ENCODE data around the gene ANKMY1. TPM values are rescaled to one million over a fixed set of nuclear protein-coding genes. Genes with fewer than 3 reads are reported as not detected.

ANKMY1 gene
- total and polyA plus RNA-seq, 5 donors from 2014 or later = 3.8 to 37.2 (median 9.6) TPM

DNA sequence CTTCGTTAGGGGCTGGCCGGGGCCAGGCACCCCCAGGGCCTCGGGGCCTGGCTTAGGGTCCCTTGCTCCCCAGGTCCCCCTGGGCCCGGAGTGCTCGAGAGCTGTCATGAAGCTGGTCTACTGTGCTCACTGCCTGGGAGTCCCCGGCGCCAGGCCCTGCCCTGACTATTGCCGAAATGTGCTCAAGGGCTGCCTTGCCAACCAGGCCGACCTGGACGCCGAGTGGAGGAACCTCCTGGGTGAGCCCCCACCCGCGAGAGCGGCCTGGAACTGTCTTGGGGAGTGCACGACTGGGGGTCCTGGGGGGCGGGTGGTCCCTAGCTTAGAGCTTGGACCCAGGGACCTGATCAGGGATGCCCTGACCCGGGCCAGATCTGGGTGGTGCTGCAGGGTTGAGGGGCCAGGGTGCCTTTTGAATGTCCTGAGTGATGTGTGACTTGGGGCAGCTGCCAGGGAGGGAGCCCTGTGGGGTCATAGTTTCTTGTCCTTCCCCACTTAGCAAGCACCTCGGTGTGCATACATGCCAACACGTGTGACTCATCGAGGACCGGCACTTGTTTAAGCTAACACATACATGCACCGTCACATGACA, 94.4 kb downstream of the ANKMY1 start:
- DNase-seq (no peak), ATAC-seq (ENCODE audit: low read depth in 2 of 2) (no peak)

DNA sequence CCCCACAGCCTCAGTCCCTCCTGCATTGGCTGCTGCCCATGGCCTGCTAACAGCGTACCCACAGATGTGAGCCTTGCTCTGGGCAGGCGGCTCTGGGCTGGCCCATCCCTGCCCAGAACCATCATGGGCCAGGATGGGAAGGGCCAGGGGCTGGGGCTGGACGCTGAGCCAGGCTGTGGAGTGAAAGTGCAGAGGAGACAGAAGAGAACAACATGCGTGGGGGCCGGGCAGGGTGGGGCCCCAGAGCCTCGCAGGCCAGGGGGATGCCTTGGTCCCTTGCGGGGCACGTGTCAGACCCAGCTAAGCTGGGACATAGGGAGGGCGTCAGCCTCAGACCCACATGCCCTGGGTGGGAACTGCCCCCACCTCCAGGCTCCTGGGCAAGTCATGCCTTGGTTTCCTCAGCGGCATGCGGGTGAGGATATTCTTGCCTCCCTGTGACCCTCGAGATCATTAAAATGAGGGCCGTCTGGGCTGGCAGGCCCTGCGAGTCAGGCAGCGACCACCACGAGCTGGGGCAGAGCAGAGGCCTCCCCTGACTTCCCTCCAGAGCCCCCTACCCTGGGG, 95.0 kb downstream of the ANKMY1 start:
- Histone ChIP-seq H3K9me3 (ENCODE audit: control insufficient read depth in 2 of 2, low read length in 2 of 2) (no peaks in the 10 kb centered on the region), H3K36me3 (ENCODE audit: control insufficient read depth, insufficient read depth, low read length) (no peaks in the 10 kb centered on the region), H3K27me3 (ENCODE audit: control insufficient read depth, insufficient read depth, low read length) (no peaks in the 10 kb centered on the region), H3K27ac (ENCODE audit: insufficient read depth, low read length, poor library complexity, severe bottlenecking) (no peak overlapping the region), H3K4me3 (ENCODE audit: low read depth, low read length) (no peak overlapping the region), H3K4me1 (ENCODE audit: control insufficient read depth, insufficient read depth, low read length, poor library complexity, severe bottlenecking) (no peaks in the 10 kb centered on the region)
- Mint-ChIP-seq H3K36me3 (no peaks in the 10 kb centered on the region), H3K4me1 (no peaks in the 10 kb centered on the region), H3K4me3 (no peak overlapping the region), H3K9me3 (no peaks in the 10 kb centered on the region), H3K27me3 (peaks cover 4% of the 10 kb centered on the region), H3K27ac (no peak overlapping the region)
- DNase-seq (no peak), ATAC-seq (ENCODE audit: low read depth in 2 of 2) (no peak)

More for the DNA sequence above, 94.4 kb downstream of the ANKMY1 start:
- H3K27ac ChIP-seq (ENCODE audit: insufficient read depth, low read length, poor library complexity, severe bottlenecking) = no peak overlapping the region
- H3K4me1 ChIP-seq (ENCODE audit: control insufficient read depth, insufficient read depth, low read length, poor library complexity, severe bottlenecking) = no peaks in the 10 kb centered on the region
- Mint-ChIP-seq H3K27me3 (no peaks in the 10 kb centered on the region), H3K27ac (no peak overlapping the region), H3K9me3 (no peaks in the 10 kb centered on the region), H3K4me3 (no peak overlapping the region), H3K4me1 (no peaks in the 10 kb centered on the region), H3K36me3 (no peaks in the 10 kb centered on the region)
- H3K36me3 ChIP-seq (ENCODE audit: control insufficient read depth, insufficient read depth, low read length) = no peaks in the 10 kb centered on the region
- H3K27me3 ChIP-seq (ENCODE audit: control insufficient read depth, insufficient read depth, low read length) = no peaks in the 10 kb centered on the region
- no peaks in the 10 kb centered on the region for H3K9me3 ChIP-seq (ENCODE audit: control insufficient read depth in 2 of 2, low read length in 2 of 2)
- H3K4me3 ChIP-seq (ENCODE audit: low read depth, low read length) = no peak overlapping the region

GRCh38 chr2:240462073-240462706, 95.6 kb downstream of the ANKMY1 start:
- H3K27ac Mint-ChIP-seq = no peak overlapping the region
- no peaks in the 10 kb centered on the region for H3K36me3 ChIP-seq (ENCODE audit: control insufficient read depth, insufficient read depth, low read length)
- H3K9me3 Mint-ChIP-seq = no peaks in the 10 kb centered on the region
- H3K4me3 ChIP-seq (ENCODE audit: low read depth, low read length) = no peak overlapping the region
- peaks cover 4% of the 10 kb centered on the region for H3K27me3 Mint-ChIP-seq
- H3K9me3 ChIP-seq (ENCODE audit: control insufficient read depth in 2 of 2, low read length in 2 of 2) = no peaks in the 10 kb centered on the region
- no peak for DNase-seq
- H3K4me3 Mint-ChIP-seq = no peak overlapping the region
- no peaks in the 10 kb centered on the region for H3K4me1 ChIP-seq (ENCODE audit: control insufficient read depth, insufficient read depth, low read length, poor library complexity, severe bottlenecking)
- no peak for ATAC-seq (ENCODE audit: low read depth in 2 of 2)
- H3K27me3 ChIP-seq (ENCODE audit: control insufficient read depth, insufficient read depth, low read length) = no peaks in the 10 kb centered on the region
- H3K36me3 Mint-ChIP-seq = no peaks in the 10 kb centered on the region
- no peak overlapping the region for H3K27ac ChIP-seq (ENCODE audit: insufficient read depth, low read length, poor library complexity, severe bottlenecking)
- H3K4me1 Mint-ChIP-seq = no peaks in the 10 kb centered on the region

DNA sequence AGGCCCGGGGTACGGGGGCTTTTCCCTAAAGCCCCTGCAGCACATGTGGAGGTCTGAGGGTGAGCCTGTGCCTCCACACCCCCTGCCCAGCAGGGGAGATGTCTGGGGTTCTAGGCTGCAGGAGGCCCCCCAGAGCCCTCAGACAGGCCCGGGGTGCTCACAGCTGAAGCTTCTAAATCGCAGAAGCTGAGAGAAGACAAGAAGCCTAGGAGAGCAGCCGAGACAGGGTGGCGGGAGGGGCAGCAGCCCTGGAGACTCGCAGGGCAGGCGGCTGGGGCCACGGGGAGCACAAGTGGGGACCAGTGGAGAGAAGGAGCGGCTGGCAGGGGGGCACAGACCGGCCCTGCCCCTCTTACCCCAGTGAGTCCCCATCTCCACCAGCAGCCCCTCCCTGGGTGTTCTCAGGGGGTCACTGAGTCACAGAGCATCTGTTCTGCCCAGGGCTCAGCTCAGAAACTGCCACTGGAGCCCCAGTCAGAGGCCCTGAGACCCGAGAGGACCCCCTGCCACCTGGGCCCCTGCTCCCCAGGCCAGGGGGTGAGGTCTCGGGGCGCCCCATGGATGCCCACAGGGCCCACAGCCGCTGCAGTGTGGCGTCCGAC, 96.2 kb downstream of the ANKMY1 start:
- Histone ChIP-seq H3K27ac (ENCODE audit: insufficient read depth, low read length, poor library complexity, severe bottlenecking) (no peak overlapping the region), H3K4me3 (ENCODE audit: low read depth, low read length) (no peak overlapping the region), H3K36me3 (ENCODE audit: control insufficient read depth, insufficient read depth, low read length) (no peaks in the 10 kb centered on the region), H3K27me3 (ENCODE audit: control insufficient read depth, insufficient read depth, low read length) (no peaks in the 10 kb centered on the region), H3K9me3 (ENCODE audit: control insufficient read depth in 2 of 2, low read length in 2 of 2) (no peaks in the 10 kb centered on the region), H3K4me1 (ENCODE audit: control insufficient read depth, insufficient read depth, low read length, poor library complexity, severe bottlenecking) (no peaks in the 10 kb centered on the region)
- Mint-ChIP-seq H3K9me3 (no peaks in the 10 kb centered on the region), H3K36me3 (no peaks in the 10 kb centered on the region), H3K27me3 (peaks cover 4% of the 10 kb centered on the region), H3K4me3 (no peak overlapping the region), H3K4me1 (no peaks in the 10 kb centered on the region), H3K27ac (no peak overlapping the region)
- ATAC-seq (ENCODE audit: low read depth in 2 of 2) = no peak
- DNase-seq = no peak

- Histone ChIP-seq H3K36me3 (ENCODE audit: control insufficient read depth, insufficient read depth, low read length) (no peaks in the 10 kb centered on the region), H3K4me3 (ENCODE audit: low read depth, low read length) (no peak overlapping the region), H3K4me1 (ENCODE audit: control insufficient read depth, insufficient read depth, low read length, poor library complexity, severe bottlenecking) (no peaks in the 10 kb centered on the region), H3K27ac (ENCODE audit: insufficient read depth, low read length, poor library complexity, severe bottlenecking) (no peak overlapping the region), H3K27me3 (ENCODE audit: control insufficient read depth, insufficient read depth, low read length) (no peaks in the 10 kb centered on the region), H3K9me3 (ENCODE audit: control insufficient read depth in 2 of 2, low read length in 2 of 2) (no peaks in the 10 kb centered on the region)
- Mint-ChIP-seq H3K27me3 (peaks cover 7% of the 10 kb centered on the region), H3K4me1 (no peaks in the 10 kb centered on the region), H3K27ac (no peak overlapping the region), H3K36me3 (no peaks in the 10 kb centered on the region), H3K9me3 (no peaks in the 10 kb centered on the region), H3K4me3 (no peak overlapping the region)
- ATAC-seq (ENCODE audit: low read depth in 2 of 2) = no peak
- DNase-seq = no peak
Observed at GRCh38 chr2:240460781-240461431, 96.9 kb downstream of the ANKMY1 start.

- no peaks in the 10 kb centered on the region for H3K4me1 Mint-ChIP-seq
- Histone ChIP-seq H3K9me3 (ENCODE audit: control insufficient read depth in 2 of 2, low read length in 2 of 2) (no peaks in the 10 kb centered on the region), H3K4me1 (ENCODE audit: control insufficient read depth, insufficient read depth, low read length, poor library complexity, severe bottlenecking) (no peaks in the 10 kb centered on the region), H3K36me3 (ENCODE audit: control insufficient read depth, insufficient read depth, low read length) (no peaks in the 10 kb centered on the region), H3K4me3 (ENCODE audit: low read depth, low read length) (no peak overlapping the region), H3K27ac (ENCODE audit: insufficient read depth, low read length, poor library complexity, severe bottlenecking) (no peak overlapping the region), H3K27me3 (ENCODE audit: control insufficient read depth, insufficient read depth, low read length) (no peaks in the 10 kb centered on the region)
- H3K27ac Mint-ChIP-seq = no peak overlapping the region
- H3K4me3 Mint-ChIP-seq = no peak overlapping the region
- H3K27me3 Mint-ChIP-seq = peaks cover 7% of the 10 kb centered on the region
- no peaks in the 10 kb centered on the region for H3K9me3 Mint-ChIP-seq
- H3K36me3 Mint-ChIP-seq = no peaks in the 10 kb centered on the region
- DNase-seq = no peak
- ATAC-seq (ENCODE audit: low read depth in 2 of 2) = no peak
Observed at GRCh38 chr2:240460253-240460711, 97.5 kb downstream of the ANKMY1 start.

DNA sequence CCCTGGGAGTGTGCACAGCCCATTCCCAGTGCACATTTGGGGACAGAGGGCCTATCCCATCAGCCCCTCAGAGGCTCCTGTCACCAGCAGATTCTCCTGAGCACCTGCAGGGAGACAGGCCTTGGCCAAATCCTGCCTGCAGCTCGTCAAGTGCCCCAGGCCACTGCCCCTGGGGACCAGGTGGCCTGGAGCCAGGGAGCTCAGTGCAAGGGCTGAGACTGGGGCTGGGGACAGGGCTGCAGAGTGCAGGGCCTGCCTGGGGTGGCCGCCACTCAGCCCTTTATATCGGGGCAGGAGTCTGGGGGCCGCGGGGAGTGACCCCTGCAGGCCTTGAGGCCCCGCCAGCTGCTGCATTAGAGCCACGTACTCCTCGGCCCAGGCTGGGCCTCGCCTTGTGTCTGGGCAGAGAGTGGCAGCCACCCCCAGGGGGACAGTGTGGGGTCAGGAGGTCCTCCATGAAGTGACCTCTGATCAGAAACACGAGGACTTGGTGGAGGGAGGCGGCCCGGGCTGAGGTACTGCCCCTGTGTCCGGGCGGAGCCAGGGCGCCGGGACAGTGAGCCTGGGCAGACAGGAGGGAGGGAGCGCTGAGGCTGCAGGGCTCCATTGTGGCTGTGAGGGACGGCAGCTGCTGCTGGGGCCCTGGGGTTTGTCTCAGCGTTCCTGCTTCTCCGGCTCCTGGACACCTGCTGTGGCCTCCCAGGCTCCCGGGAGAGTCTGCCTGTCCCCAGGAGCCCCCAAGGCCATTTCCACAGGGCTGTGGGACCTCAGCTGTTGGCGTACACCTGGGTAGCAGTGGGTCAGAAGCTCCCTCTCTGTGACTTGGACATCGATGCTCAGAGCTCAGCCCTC, 98.2 kb downstream of the ANKMY1 start:
- Mint-ChIP-seq H3K36me3 (no peaks in the 10 kb centered on the region), H3K9me3 (no peaks in the 10 kb centered on the region), H3K27me3 (peaks cover 12% of the 10 kb centered on the region), H3K4me1 (peaks cover 0 to 4% (median 2%) of the 10 kb centered on the region in 4 donors), H3K27ac (no peak overlapping the region), H3K4me3 (no peak overlapping the region)
- Histone ChIP-seq H3K36me3 (ENCODE audit: control insufficient read depth, insufficient read depth, low read length) (no peaks in the 10 kb centered on the region), H3K9me3 (ENCODE audit: control insufficient read depth in 2 of 2, low read length in 2 of 2) (no peaks in the 10 kb centered on the region), H3K27ac (ENCODE audit: insufficient read depth, low read length, poor library complexity, severe bottlenecking) (no peak overlapping the region), H3K27me3 (ENCODE audit: control insufficient read depth, insufficient read depth, low read length) (no peaks in the 10 kb centered on the region), H3K4me1 (ENCODE audit: control insufficient read depth, insufficient read depth, low read length, poor library complexity, severe bottlenecking) (peaks cover 3% of the 10 kb centered on the region), H3K4me3 (ENCODE audit: low read depth, low read length) (no peak overlapping the region)
- ATAC-seq (ENCODE audit: low read depth in 2 of 2) = no peak
- DNase-seq = no peak

Measured in CD4-positive, CD25-positive, alpha-beta regulatory T cell (primary cell).